OCI-LY7 (cell line): ENCODE data around the gene EYA2. TPM values are rescaled to one million over a fixed set of nuclear protein-coding genes. Genes with fewer than 3 reads are reported as not detected.

ENCODE experiments used
- BruUV-seq: library from RNA; stranded (reverse); fragments of 400-500 nt; replicated peaks from 2 replicates; lab custom pipeline; 2021; lab: Mats Ljungman, UMichigan
- CTCF ChIA-PET: fragments of 300-600 bp; sonication (Branson Sonifier 250); formaldehyde crosslinking; loops from one replicate; lab custom pipeline; 2022; ENCODE audit warnings: antibody characterized with exemption; ENCODE audit not compliant: unreplicated experiment; lab: Charles Lee
- POLR2A ChIA-PET: fragments of 300-600 bp; sonication (Branson Sonifier 250); formaldehyde crosslinking; loops from one replicate; lab custom pipeline; 2022; ENCODE audit warnings: antibody characterized with exemption; lab: Charles Lee
- DNase-seq: peaks from one replicate; pipeline ENCODE4 v3.0.0-alpha.2; 2015; ENCODE audit warnings: low spot score
- H2AFZ ChIP-seq: fragments of 200-600 bp; sonication (generic), shearing (Covaris generic); 2 replicates; pipeline ENCODE4 v1.6.1; 2014; ENCODE audit warnings: mild to moderate bottlenecking, antibody characterized with exemption, low read length, moderate library complexity
- H3K27ac ChIP-seq: fragments of 200-600 bp; sonication (generic); 2 replicates; pipeline ENCODE4 v1.5.1; 2014; ENCODE audit warnings: mixed run types, low read depth, mild to moderate bottlenecking, moderate library complexity, low read length, inconsistent platforms; ENCODE audit not compliant: poor library complexity, severe bottlenecking
- H3K36me3 ChIP-seq: fragments of 200-600 bp; sonication (generic); 2 replicates; pipeline ENCODE4 v1.6.1; 2014; ENCODE audit warnings: mild to moderate bottlenecking, antibody characterized with exemption, low read length, moderate library complexity, mixed read lengths; ENCODE audit not compliant: insufficient read depth
- H3K4me1 ChIP-seq: fragments of 200-600 bp; sonication (generic); 2 replicates; pipeline ENCODE4 v1.5.1; 2014; ENCODE audit warnings: mild to moderate bottlenecking, low read length; ENCODE audit not compliant: insufficient read depth, poor library complexity, severe bottlenecking
- H3K4me2 ChIP-seq: fragments of 200-600 bp; sonication (generic); 2 replicates; pipeline ENCODE4 v1.6.1; 2014; ENCODE audit warnings: mild to moderate bottlenecking, low read length
- H3K4me3 ChIP-seq: fragments of 200-600 bp; sonication (generic); 2 replicates; pipeline ENCODE4 v1.5.1; 2014; ENCODE audit warnings: mild to moderate bottlenecking, low read depth, low read length; ENCODE audit not compliant: poor library complexity, severe bottlenecking
- H3K79me2 ChIP-seq: fragments of 200-600 bp; sonication (generic); 2 replicates; pipeline ENCODE4 v1.6.1; 2016; ENCODE audit warnings: low read depth, mild to moderate bottlenecking, low read length, moderate library complexity, mixed read lengths; ENCODE audit not compliant: insufficient read depth
- H3K9me2 ChIP-seq: fragments of 200-600 bp; sonication (generic); 2 replicates; pipeline ENCODE4 v1.6.1; 2016; ENCODE audit warnings: mild to moderate bottlenecking, low read length, mixed read lengths; ENCODE audit not compliant: insufficient read depth
- H3K9me3 ChIP-seq: fragments of 200-600 bp; sonication (generic); 2 replicates; pipeline ENCODE4 v1.6.1; 2014; ENCODE audit warnings: mild to moderate bottlenecking, mixed run types, low read length, mixed read lengths
- H4K20me1 ChIP-seq: fragments of 200-600 bp; sonication (generic); 2 replicates; pipeline ENCODE4 v1.6.1; 2014; ENCODE audit warnings: mild to moderate bottlenecking, antibody characterized with exemption, low read length, moderate library complexity, mixed read lengths; ENCODE audit not compliant: insufficient read depth
- EZH2phosphoT487 ChIP-seq: fragments of 200-600 bp; sonication (generic); IDR thresholded peaks from 2 replicates; pipeline ENCODE4 v1.6.1; 2018; ENCODE audit warnings: low read depth, borderline replicate concordance, mild to moderate bottlenecking, mixed run types, antibody characterized with exemption, low read length, moderate library complexity, mixed read lengths
- intact Hi-C: fragments of 100-400 bp; cut with micrococcal nuclease; formaldehyde crosslinking; loops from one replicate; pipeline ENCODE4 v1.10.0; 2022; ENCODE audit not compliant: unreplicated experiment
- total RNA-seq, 2 experiments: library from RNA; depleted of rRNA in 1 of 2; stranded (reverse); fragments of >200 nt in 1 of 2; shearing (Covaris generic) in 1 of 2; gene quantifications; 2 replicates each; pipeline ENCODE4 v1.2.3, GENCODE V29; 2014 to 2022
- TF ChIP-seq, protein P1 (sequence below): fragments of 200-600 bp; sonication (generic); conservative IDR thresholded peaks from 2 replicates; pipeline ENCODE4 v1.5.1; 2014; ENCODE audit warnings: mild to moderate bottlenecking, antibody characterized with exemption, low read length, moderate library complexity, mixed read lengths

Gene EYA2
- total RNA-seq, 2 experiments from 2014 or later = not detected

DNA sequence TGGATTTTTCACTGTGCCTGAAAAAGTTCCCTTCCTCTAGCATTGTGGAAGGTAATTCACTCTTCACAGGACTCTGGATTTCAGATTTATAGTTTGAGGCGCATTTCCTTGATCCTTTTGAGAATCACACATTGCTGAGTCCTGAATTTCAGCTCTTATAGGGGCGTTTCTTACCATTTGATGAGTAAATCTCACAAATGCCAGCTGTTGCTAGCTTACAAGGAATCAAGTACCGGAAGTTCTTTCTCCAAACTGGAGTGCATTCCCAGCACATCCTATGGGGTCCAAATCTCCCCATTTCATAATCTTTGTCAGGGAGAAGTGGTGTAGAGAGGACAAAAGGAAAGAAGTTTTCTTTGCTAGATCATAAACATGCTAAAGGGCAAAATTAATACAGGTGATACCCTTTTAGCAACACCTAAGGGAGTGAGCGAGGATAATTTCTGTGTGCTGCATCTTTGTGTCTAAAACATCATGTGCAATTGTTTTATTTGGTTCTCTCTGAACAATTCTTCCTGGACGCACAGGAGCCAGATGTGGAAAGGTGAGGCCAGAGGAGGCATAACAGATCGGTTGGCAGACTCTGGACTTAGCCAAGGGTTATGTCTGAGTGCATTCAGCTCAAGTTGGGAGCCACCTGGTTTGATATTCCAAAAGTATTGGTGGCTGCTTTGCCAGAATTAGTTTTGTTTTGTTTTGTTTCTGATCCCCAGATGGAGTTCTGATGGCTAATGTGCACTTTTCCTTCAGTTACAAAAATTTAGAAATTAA is 37.4 kb upstream of the EYA2 start:
- H3K36me3 ChIP-seq = no peaks in the 10 kb centered on the region
- no peak overlapping the region for H2AFZ ChIP-seq
- BruUV-seq = no TSS peak
- H3K9me3 ChIP-seq = no peaks in the 10 kb centered on the region
- no peak for DNase-seq
- H4K20me1 ChIP-seq = no peaks in the 10 kb centered on the region
- no peak overlapping the region for H3K4me3 ChIP-seq
- H3K4me1 ChIP-seq = no peaks in the 10 kb centered on the region
- no peaks in the 10 kb centered on the region for H3K9me2 ChIP-seq
- intact Hi-C loops = no loop called here
- no peaks in the 10 kb centered on the region for H3K79me2 ChIP-seq
- no peak overlapping the region for H3K27ac ChIP-seq
- H3K4me2 ChIP-seq = no peak overlapping the region
- ChIA-PET CTCF (no interaction called here), POLR2A (no interaction called here)
- TF ChIP-seq EZH2phosphoT487 = no peak
- TF ChIP-seq, protein P1, sequence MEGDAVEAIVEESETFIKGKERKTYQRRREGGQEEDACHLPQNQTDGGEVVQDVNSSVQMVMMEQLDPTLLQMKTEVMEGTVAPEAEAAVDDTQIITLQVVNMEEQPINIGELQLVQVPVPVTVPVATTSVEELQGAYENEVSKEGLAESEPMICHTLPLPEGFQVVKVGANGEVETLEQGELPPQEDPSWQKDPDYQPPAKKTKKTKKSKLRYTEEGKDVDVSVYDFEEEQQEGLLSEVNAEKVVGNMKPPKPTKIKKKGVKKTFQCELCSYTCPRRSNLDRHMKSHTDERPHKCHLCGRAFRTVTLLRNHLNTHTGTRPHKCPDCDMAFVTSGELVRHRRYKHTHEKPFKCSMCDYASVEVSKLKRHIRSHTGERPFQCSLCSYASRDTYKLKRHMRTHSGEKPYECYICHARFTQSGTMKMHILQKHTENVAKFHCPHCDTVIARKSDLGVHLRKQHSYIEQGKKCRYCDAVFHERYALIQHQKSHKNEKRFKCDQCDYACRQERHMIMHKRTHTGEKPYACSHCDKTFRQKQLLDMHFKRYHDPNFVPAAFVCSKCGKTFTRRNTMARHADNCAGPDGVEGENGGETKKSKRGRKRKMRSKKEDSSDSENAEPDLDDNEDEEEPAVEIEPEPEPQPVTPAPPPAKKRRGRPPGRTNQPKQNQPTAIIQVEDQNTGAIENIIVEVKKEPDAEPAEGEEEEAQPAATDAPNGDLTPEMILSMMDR = no peak

DNA sequence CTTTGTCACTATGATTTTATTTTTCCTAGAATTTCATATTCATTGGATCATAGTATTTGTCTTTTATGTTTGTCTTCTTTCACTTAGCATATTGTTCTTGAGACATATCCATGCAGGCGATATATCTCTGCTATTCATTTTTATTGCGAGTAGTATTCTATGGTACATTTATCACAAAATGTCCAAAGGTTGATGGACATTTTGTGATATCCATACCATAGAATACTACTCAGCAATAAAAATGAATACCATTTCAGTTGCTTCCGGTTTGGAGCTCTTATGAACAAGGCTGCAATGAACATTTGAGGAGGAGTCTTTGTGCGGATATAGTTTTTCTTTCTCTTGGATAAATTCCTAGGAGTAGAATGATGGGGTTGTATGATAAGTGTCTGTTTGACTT is 28.8 kb upstream of the EYA2 start:
- H3K9me2 ChIP-seq = no peaks in the 10 kb centered on the region
- H3K4me3 ChIP-seq = no peak overlapping the region
- CTCF ChIA-PET = no interaction called here
- no peak for DNase-seq
- no peaks in the 10 kb centered on the region for H4K20me1 ChIP-seq
- H3K79me2 ChIP-seq = no peaks in the 10 kb centered on the region
- no peak overlapping the region for H3K4me2 ChIP-seq
- POLR2A ChIA-PET = no interaction called here
- TF ChIP-seq, protein P1 = no peak
- no peak for TF ChIP-seq EZH2phosphoT487
- BruUV-seq = no TSS peak
- no peak overlapping the region for H3K27ac ChIP-seq
- intact Hi-C loops = no loop called here
- H2AFZ ChIP-seq = no peak overlapping the region
- no peaks in the 10 kb centered on the region for H3K4me1 ChIP-seq
- no peaks in the 10 kb centered on the region for H3K36me3 ChIP-seq
- H3K9me3 ChIP-seq = no peaks in the 10 kb centered on the region

DNA sequence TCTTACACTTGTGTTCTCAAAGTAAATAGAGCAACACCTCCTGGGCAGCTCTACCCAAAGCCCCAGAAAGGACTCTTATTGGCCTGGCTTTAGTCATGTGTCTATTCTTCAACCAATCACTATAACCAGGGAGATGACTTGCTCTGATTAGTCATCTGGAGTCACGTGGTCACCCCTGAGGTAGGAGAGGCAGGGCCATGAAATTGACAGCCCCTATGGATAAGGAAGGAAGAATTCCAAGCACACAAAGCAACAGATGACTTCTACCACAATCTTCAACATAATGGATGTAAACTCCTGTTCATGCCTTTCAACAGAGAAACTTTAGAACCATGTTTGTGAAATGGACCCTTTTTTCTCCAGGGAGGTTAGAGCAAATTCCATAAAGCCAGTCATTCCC is 24.6 kb upstream of the EYA2 start:
- Histone ChIP-seq H3K4me3 (no peak overlapping the region), H4K20me1 (no peaks in the 10 kb centered on the region), H3K36me3 (no peaks in the 10 kb centered on the region), H2AFZ (no peak overlapping the region), H3K9me2 (no peaks in the 10 kb centered on the region), H3K4me2 (no peak overlapping the region), H3K9me3 (no peaks in the 10 kb centered on the region), H3K4me1 (no peaks in the 10 kb centered on the region), H3K27ac (no peak overlapping the region), H3K79me2 (no peaks in the 10 kb centered on the region)
- no TSS peak for BruUV-seq
- POLR2A ChIA-PET = no interaction called here
- no peak for DNase-seq
- CTCF ChIA-PET = no interaction called here
- TF ChIP-seq, protein P1 = no peak
- TF ChIP-seq EZH2phosphoT487 = no peak
- intact Hi-C loops = no loop called here
